Stimulated activated CD4-positive, alpha-beta T cell treated with anti-CD3 and anti-CD28 coated beads, Interleukin-2, amount 100 ng/mL, for 24 hours (primary cell): ENCODE results near the gene PHKA1.
A peak's percentile ranks its signal among the peaks of the same experiment; 100 is the strongest.
"Not testable (repeated sequence)": the region's sequence is repeated elsewhere in the genome, so short reads cannot be mapped to it uniquely, and the experiment has no call there.

Source experiments
- DNase-seq, 2 donors: peaks; one replicate each; pipeline ENCODE4 v3.0.0-alpha.2; 2020

PHKA1 gene

DNA sequence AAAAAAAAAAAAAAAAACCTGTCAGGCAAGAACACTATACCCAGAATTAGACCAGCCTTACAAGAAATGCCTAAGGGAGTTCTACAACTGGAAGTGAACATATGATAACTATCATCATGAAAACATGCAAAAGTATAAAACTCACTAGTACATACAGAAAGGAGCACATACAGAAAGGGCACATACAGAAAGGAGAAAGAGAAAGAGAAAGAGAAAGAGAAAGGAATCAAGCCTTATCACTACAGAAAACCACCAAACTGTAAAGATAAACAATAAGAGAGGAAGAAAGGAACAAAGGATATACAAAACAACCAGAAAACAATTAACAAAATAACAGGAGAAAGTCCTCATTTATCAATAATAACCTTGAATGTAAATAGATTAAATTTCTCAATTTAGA lies 50.4 kb downstream of the PHKA1 start:
- no peak for DNase-seq

DNA sequence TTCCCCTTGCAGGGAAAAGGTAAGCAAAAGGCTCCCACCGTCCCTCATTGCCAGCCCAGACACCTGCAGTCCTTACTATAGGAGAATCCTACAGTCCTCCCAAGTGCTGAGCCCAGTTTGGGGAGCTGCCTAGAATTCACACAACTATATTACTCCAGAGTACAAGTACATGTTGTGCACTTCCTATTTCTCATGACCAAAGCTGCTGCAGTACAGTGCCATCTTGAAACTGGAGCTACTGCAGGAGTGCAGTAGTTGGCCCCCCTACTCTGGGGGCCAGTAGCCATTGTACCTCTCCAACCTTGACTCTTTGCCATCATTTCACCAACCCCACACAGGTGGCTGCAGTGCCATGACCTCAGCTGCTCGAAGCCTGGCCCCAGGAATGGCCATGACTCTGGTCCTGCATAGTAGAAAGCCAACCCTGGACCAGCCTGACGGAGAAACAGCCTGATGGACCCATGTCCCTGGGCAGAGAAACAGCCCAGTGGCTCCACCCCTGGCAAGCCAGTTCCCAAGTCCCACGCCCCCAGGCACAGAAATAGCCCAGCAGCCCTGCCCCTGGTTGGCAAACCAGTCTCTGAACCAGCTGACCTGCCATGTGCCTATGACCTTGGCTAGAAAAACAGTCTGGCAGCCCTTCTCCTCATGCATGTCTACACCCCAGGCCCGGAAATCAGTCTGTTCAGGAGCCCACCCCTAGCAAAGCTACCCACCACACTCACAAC lies 51.9 kb downstream of the PHKA1 start:
- DNase-seq: no peak

DNA sequence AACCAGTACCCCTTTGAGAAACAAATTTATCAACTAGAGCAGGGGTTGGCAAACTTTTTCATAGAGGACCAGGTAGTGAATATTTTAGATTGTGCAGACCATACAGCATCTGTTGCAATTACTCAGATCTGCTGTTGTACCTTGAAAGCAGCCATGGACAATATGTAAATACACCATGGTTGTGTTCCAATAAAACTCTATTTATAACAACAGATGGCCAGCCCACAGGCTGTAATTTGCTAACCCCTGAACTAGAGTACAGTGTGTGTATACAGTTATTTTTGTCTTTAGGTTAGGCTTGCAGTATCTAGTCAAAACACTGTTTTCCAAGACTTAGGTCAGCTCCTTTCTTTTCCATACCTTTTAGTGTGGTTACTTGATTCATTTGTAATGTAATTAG lies 54.4 kb downstream of the PHKA1 start:
- no peak for DNase-seq

DNA sequence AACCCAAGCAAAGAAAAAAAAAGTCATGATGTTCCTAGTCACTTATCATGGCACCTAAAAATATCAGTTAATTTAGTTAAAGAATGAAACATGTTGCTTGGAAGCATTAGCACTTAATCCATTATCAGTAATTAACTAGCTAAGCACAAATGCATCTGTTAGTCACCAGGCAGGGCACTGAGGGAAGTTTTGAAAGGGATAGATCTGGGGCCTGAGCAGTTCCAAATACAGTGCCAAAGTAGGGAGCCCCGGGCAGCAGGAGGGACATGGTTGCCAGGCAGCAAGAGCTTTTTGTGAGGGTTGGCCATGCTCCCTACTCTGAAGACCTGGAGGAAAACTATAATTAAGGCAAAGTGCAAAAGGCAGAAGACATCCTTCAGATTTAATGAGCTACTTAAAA lies 62.0 kb downstream of the PHKA1 start:
- no peak for DNase-seq

DNA sequence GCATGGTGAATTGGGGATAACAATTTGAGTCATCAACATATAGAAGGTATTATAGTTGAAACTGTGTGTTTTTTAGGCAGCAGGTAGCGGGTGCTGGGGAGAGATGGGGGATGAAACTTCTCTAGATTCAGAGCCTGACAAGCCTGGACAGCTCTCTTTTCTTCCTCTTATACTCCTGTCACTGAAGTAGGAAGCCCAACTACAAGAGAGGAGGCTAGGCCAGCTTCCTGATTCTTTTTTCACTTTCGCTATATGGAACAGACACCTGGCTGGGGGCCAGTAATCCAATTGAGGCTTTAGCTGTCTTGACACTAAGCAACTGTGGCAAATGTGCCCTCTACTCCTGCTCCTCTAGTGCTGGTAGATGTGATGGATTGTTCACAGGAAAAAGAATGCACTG lies 69.2 kb downstream of the PHKA1 start:
- DNase-seq: no peak

DNA sequence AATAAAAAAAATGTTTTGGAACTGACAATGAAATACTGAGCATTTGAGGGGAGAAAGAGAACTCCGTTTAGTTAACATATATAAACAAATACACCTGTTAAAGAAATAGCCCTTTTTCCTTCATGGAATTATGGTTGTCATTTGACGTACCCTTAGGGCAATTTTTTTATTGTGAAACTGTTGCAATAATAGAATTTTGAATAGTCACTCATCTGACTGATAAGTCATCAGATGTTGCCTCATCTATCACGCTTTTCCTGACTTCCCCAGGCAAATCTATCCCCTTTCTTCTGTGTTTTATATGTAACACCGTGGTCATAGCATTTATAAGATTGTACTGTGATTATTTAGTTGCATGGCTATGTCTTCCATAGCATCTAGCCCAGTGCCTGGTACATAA lies 72.5 kb downstream of the PHKA1 start:
- no peak for DNase-seq

DNA sequence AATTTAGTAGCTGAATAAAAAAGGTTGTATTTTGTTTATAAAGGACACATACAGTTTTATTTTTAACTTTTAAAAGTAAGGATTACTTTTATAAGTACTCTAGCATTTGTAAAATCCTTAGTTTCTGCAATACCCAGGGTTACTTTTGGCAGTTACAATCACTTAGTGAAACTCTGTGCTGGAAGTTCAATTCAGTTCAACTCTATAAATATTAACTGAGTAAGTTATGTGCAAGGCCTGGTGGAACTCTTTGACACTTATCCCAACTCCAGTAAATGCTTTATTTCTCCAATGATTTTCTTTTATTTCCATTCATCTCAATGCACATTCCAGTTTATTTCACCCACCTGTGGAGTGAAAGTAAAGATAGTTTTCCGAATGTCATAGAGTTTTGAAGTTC lies 78.2 kb downstream of the PHKA1 start:
- no peak for DNase-seq

DNA sequence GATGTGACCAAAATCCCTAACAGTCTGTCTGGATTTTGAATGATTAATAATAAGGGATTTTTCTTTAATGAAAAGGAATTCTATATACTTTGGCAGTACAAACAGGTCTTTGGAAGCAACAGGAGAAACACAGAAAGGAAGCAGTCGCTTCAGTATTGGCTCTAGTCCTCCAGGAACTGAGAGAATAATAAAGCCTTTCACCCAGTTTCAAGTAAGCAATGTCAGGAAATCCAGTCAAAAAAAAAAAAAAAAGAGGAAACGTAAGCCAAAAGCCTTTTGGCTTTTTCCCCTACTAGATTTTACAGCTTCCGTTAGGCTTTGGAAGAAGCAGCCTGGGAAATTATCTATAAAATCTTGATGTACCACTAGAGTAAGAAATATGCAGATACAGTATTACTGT lies 79.8 kb downstream of the PHKA1 start:
- DNase-seq: no peak

DNA sequence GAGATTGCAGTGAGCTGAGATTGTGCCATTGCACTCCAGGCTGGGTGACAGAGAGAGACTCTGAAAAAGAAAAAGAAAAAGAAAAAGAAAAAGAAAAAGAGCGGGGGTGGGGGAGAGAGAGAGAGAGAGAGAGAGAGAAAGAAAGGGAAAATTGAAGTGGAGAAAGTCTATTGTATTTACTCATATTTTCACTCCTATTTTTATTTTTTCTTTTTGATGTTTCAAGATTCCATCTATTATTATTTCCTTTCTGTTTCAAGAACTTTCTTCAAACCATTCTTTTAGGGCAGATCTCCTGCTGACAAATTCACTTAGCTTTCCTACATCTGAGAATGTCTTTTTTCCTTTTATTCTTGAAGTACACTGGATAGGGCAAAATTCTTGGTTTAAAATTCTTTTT lies 83.9 kb downstream of the PHKA1 start:
- no peak for DNase-seq

DNA sequence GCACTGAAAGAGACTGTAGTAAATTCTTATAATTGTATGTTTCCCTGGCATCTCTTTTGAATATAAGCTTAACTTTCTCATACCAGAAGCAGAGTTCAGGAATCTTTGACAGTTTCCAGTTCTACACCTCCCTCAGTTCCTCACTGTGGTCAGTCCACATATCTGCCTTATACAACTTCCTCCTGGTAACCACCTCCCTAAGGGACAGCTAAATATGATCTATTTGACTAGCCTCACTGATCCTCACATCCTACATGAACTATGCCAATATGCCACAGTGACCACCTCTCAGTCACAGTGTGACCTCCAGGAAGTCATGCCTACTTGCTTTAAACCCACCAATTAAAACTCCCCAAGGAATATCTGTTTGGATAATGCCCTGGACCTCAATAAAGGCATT lies 89.9 kb downstream of the PHKA1 start:
- DNase-seq: no peak

DNA sequence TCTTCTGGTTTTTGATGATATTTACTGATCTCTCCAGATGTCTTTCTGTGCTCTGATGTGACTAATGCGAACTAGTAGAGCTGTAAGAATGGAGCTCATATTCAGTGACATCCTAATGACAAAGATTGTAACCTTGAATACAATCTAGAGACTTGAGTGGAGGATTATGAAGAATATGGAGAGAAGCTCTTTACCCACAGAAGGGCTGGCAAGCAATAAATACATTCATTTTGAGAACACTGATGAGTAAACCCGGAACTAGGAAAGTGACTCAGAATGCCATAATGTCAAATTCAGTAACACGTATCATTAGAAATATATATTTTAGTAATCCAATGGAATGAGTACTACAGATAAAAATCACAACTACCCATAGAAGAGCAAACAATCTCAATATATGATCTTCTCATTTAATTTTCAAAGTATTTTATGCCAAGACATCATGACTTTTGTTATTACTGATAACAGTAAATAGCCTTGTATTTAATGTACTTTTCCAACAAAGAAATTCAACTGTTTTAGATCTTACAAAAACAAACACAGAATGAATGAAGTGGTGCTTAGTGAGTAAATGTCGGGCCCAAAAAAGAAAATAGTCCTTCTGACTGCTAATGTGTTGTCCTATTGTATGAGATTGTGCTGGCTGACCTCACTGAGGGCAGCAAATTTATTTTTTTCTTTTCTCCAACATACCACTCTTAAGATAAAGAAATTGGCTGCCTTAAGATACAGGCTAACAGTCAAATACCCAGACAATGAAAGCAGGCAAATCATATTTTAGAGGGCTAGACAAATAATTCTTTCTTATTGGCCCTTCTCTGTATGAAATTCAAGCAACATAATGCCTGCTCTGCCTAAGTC lies 92.3 kb downstream of the PHKA1 start:
- no peak for DNase-seq

DNA sequence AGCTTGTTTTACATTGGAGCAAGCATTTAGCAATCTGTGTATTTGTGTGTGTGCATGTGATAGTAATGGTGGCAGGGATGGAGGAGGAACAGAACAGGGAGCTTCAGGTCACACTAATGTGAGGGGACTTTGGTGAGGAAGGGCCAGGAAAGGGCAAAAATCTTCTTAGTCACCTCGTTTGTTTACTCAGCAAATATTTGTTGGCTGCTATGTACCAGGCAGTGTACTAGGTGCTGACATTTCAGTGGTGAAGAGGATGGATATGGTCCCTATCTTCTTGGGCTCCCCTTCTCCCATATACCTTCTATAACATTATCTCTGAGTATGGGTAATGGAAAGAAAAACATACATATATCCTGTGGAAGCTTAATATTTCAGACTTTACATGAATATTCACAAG lies 92.9 kb downstream of the PHKA1 start:
- no peak for DNase-seq

DNA sequence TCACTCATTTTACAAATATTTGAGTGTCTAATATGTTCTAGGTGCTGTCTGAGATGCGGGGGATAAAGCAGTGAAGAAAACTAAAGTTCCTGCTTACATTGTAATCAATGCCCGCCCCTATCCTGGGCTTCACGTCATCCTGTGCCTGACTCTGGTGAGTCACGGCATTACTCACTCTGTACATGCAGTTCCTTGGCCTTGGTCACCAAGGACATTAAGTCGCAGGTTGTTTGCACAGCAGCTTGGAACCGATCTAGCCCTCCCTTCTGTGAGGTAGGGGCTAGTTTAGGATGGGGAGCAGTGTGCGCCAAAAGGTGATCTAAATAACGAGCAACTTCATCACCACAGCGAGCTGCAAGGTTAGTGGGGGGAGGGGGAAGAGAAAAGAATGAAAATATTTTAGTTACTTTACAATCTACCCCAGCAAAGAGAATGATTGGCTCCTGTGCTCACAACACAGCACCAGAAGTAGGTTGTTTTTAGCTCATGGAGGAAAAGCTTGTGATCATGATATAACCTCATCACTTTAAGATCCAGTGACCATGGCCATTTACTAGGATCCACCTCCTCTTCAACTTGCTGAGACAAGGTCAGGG lies 93.5 kb downstream of the PHKA1 start:
- peak; percentile 33 to 43 for DNase-seq

DNA sequence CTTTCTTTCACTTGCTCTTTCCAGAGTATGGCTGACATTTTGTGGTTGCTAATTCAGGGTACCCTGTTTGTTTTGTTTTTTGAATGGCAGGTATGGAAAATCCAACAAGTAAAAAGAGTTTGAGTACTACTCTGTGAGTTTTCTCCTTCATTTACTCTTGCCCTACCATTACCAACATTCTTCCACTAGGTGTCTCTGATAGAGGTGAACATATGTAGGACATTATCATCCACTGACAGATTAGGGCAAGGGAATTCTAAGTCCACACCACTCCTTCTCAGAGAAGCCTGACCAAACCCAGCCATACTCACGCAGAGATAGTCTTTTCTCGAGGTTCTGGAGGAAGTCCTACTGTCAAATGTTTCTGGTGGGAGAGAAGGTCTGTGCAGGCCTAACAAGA lies 104.8 kb downstream of the PHKA1 start:
- no peak for DNase-seq

DNA sequence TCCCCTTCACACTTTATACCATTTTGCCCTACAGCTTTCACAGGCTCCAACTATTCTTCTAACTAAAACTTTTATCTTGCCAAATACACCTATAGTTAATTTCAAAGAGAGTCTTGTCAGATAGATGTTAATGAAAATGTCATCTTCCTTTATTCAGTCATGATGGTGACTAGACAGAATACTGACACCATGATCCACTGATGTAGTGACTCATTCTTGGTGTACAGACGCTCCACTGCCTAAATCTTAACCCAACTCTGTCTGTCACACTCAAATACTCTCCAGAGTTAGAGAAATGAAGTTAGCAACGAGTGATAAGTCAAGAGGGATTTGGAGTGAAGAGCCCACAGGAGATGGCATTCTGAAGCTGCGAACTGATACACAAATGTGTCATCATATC lies 109.4 kb downstream of the PHKA1 start:
- DNase-seq: no peak

DNA sequence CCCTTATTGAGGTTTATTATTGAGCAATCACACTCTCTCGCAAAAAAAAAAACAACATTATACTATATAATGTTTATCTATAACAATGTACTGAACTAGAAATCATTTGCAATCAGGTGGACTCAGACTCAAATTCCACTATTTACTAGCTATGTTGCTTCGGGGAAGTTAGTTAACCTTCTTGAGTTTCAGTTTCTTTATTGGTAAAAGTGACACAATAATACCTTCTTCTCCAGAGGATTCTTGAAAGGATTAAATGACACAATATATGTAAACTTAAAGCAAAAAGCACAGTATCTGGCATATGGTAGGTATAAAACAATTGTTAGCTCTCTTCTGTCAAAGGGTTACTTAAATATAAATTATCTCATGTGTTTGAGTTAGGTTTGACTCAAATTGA lies 110.0 kb downstream of the PHKA1 start:
- DNase-seq: no peak

DNA sequence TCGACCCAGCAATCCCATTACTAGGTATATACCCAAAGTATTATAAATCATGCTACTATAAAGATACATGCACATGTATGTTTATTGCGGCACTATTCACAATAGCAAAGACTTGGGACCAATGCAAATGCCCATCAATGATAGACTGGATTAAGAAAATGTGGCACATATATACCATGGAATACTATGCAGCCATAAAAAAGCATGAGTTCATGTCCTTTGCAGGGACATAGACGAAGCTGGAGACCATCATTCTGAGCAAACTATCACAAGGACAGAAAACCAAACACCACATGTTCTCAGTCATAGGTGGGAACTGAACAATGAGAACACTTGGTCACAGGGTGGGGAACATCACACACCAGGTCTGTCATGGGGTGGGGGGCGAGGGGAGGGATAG lies 123.1 kb downstream of the PHKA1 start:
- DNase-seq: not testable (repeated sequence)

DNA sequence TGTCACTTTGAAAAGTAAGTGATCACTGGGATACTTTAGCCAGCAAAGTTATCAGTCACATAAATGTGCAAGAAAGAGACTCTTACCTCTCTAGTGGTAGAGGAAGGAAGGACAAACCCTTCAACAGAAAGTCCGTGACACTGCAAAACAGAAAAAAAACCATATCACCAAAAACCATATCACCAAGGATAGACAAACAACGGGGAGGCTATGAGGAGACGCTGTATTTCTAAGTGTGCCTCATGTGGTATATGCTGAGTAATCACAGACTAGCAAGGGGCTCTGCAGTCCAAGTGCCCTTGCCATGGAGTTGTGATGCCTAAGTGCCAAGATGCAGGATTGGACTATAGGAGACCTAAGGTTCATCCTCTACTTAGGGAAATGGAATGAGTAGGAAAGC lies 129.9 kb downstream of the PHKA1 start:
- no peak for DNase-seq

DNA sequence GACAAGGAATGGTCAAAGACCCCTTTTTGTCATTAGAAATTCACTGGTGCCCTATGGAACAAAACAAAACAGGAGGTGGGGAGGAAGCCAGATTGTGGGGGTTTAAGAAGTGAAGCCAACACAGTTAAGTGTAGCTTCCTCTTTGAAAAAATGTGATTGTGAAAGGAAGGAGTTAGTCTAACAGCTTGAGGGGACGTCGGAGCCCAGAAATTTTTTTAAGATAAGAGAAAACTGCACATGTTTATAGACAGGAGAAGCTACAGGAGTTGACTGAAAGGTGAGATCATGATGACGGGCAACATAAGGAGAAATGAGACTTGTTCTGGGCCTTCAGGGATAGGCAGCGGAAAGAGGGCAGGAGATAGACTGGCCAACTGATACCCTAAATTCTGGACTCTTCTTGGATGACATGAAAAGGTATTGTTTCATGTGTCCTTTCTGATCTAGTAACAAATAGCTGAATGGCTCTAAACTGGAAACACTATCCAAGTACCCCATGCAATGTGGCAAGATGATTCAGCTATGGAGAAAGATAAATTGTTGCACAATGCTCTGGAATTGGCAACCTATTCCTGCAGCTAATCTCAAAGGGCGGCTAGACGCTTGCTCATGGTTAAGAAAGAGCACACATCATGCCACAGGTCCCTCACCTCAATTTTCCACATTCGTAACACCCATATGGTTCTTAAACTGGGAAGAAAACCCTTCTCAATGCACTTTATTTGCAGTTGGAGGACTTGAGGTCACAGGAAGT lies 137.8 kb downstream of the PHKA1 start:
- DNase-seq: no peak

DNA sequence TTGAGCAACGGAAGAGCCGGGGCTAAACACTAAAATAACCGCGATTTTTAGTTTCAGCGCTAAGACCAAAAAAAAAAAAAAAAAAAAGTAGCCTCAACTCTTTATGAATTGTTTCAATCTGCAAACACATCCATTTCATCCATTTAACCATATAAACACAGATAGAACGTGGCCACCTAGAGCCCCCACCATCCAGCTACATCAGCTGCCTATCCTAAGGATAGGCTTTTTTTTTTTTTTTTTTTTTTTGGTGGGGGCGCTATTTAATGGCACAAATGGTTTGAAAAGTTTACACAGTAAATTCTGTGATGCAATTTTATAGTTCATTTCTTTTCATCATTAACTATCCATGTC lies 141.0 kb downstream of the PHKA1 start:
- no peak for DNase-seq

DNA sequence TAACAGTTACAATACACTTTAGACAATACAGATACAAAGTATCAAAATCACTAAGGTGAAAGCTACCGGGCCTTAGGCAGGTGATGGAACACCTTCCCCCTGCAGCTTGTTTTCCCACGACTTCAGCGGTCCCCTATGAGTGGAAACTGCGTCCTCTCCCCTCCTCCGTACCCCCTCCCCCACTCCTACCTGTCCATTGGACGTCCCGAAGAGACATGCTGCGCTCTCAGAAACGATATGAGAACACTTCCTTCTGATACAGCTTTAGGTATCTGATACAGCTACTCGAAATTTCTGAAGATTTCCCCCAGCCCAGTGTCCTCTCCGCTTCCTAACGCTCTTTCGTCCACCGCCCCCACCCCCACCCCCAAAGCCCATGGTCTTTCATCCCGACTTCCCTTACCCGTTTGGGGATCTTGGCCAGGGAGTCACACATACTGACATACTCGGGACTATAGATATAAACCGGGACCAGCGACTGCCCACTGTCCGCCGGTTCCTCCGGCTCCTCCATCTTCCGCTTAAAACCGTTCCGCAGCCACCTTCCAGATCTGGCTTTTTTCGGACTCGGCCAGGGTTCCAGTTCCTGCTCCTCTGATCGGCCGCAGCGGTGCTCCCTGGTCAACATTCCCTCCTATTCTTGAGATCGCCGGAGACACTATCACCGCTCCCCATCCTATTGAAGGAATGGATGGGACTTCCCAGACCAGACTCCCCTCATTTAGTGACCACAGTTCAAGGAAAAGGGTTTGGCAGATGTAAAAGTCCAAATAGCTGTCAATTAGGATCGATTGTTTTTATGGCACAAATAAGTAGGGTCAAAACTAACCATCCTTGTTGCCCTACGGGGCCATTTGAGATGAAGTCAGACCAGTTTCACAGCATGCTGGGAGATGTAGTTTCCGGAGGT lies 141.6 kb downstream of the PHKA1 start, which contains the start of gene HDAC8:
TSS of gene HDAC8 (minus strand) at position 596 of the 910 bp plus-strand sequence. CDS start at position 514, 82 bp downstream.
- peak; percentile 48 to 50 for DNase-seq

DNA sequence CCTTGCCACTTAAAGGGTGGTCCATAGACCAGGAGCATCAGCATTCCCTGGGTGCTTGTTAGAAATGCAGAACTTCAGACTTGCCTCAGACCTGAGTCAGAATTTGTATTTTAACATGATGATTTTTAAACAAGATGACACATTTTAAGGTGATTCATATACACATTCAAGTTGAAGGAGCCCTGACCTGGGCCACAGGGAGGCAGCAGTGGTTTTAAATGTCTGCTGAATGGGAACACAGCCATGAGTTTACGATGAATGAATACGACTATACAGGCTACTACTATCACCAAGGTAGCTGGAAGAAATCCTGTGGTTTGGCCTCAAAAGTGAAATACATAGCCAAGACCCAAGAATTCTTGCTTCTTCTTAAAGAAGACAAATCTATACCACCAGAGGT lies 144.3 kb downstream of the PHKA1 start:
- no peak for DNase-seq
